Activated CD4-positive, alpha-beta T cell treated with anti-CD3 and anti-CD28 coated beads, Interleukin-2, amount 10 ng/mL, durations not matched to agents 24 days and 14 days (primary cell): ENCODE results near the gene MPP4. TPM values are rescaled to one million over a fixed set of nuclear protein-coding genes. Genes with fewer than 3 reads are reported as not detected.
A peak's percentile ranks its signal among the peaks of the same experiment; 100 is the strongest.

Source experiments
- DNase-seq: peaks from one replicate; pipeline ENCODE4 v3.0.0; 2022
- H3K27ac Mint-ChIP-seq: one replicate; pipeline ENCODE4 v1.8.0; 2022; ENCODE audit warnings: mild to moderate bottlenecking, mixed read lengths
- H3K27me3 Mint-ChIP-seq: one replicate; pipeline ENCODE4 v1.8.0; 2022; ENCODE audit warnings: mixed read lengths
- H3K36me3 Mint-ChIP-seq: one replicate; pipeline ENCODE4 v1.8.0; 2022; ENCODE audit warnings: low read depth, mild to moderate bottlenecking, mixed read lengths
- H3K4me1 Mint-ChIP-seq: one replicate; pipeline ENCODE4 v1.8.0; 2021; ENCODE audit warnings: mixed read lengths
- H3K4me3 Mint-ChIP-seq: one replicate; pipeline ENCODE4 v1.8.0; 2022; ENCODE audit warnings: mild to moderate bottlenecking, moderate library complexity, mixed read lengths
- H3K9me3 Mint-ChIP-seq: one replicate; pipeline ENCODE4 v1.8.0; 2021; ENCODE audit warnings: mixed read lengths
- intact Hi-C: fragments of 100-400 bp; cut with micrococcal nuclease; formaldehyde crosslinking; loops from one replicate; pipeline ENCODE4 v1.15.1; 2023
- total RNA-seq: library from RNA; stranded (reverse); gene quantifications from 2 replicates; pipeline ENCODE4 v1.2.3, GENCODE V29; 2022

Gene MPP4
- total RNA-seq, 1 donor from 2014 or later, result not detected

DNA sequence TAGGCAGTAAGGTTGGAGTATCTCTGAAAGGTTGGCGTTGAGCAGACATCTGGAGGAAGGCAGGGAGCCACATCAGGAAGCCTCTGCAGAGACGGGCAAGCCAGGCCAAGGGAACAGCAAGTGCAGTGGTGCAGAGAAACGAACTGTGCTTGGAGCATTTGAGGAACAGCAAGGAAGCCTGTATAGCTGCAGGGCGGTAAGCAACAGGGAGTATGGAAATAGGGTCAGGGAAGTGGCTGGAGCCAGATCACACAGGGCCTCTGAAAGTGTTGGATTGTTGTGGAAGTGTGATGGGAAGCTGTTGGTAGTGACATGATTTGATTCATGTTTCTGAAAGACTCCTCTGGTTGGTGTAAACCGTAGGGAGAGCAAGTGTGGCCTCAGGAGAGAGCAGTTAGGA lies 41.7 kb downstream of the MPP4 start:
- intact Hi-C loops, result no loop called here
- no peaks in the 10 kb centered on the region for H3K9me3 Mint-ChIP-seq
- no peak overlapping the region for H3K4me3 Mint-ChIP-seq
- H3K27me3 Mint-ChIP-seq, result peaks cover 36% of the 10 kb centered on the region
- no peak overlapping the region for H3K27ac Mint-ChIP-seq
- no peak for DNase-seq
- no peaks in the 10 kb centered on the region for H3K36me3 Mint-ChIP-seq
- peaks cover 4% of the 10 kb centered on the region for H3K4me1 Mint-ChIP-seq

DNA sequence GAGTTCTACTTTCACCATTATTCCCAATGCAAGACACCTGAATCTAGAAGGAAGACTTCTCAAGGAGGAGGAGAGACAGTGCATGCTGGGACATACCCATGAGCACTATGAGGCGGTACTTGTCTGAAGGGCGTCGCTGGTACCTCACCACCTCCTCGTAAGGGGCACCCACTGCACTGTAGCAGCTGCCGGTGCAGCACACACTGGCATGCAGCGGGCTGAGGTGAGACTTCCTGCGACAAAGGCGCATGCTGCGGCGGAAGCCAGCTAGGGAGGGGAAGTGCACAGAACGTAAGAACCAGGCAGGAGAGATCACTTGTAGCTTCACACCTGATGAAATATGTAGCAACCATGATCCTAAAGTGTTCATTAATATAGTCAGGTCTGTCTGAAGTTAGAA lies 42.3 kb downstream of the MPP4 start:
- Mint-ChIP-seq H3K27ac (no peak overlapping the region), H3K36me3 (no peaks in the 10 kb centered on the region), H3K9me3 (no peaks in the 10 kb centered on the region), H3K4me3 (no peak overlapping the region), H3K27me3 (peaks cover 37% of the 10 kb centered on the region), H3K4me1 (peaks cover 4% of the 10 kb centered on the region)
- no peak for DNase-seq
- intact Hi-C loops, result no loop called here

DNA sequence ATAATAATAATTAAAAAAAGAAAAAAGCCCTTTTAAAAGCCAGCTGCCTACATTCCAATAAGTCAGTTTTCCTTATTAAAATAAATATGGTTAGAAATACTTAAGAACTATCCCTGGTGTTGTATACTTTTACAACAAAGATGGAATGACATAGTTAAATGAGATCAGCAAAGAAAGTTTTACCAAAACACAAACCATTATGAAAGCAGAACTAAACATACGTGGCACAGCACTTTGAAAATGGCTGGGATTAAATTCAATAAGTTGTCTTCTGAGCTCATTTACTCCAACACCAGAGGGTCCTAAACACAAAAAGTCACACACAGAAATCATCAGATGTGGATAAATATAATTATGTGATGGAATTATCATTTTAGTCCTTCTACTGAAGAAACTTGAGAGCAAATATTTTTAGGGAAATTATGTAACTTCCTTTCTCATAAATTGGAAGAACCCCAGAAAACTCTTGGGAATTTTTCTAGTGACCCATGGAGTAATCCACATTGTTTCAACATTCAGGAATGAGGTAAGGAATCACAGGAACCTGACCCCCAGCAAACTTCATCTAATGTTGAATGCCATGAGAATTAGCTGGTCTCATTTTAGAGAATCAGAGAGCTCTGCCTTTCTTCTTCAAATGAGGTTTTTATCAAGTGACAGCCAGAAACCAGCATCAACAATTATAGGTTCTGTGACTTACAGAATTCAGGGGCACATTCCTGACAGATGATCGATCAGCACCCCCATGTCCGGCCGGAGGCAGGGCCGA lies 43.6 kb downstream of the MPP4 start:
- Mint-ChIP-seq H3K9me3 (no peaks in the 10 kb centered on the region), H3K36me3 (no peaks in the 10 kb centered on the region), H3K27me3 (peaks cover 39% of the 10 kb centered on the region), H3K4me1 (peaks cover 4% of the 10 kb centered on the region), H3K4me3 (no peak overlapping the region), H3K27ac (no peak overlapping the region)
- intact Hi-C loops, result no loop called here
- no peak for DNase-seq

DNA sequence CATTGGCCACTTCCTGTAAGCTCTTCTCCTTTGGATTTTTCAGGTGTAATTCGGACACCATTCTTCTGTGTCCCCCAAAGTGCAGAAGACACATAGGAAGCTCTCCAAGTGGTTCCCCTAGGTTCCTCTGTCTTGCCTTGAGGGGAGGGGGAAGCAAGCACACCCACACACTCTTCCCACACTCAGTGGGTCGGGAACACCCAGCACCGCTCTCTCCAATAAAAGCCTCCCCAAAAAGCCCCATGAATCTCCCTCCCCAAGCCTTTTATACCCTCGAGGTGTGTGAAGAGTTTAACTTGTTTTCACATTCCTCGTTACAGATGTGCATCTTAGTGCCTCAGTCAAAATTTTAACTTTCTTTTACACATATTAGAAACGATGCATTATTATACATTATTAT lies 45.2 kb downstream of the MPP4 start:
- peaks cover 40% of the 10 kb centered on the region for H3K27me3 Mint-ChIP-seq

DNA sequence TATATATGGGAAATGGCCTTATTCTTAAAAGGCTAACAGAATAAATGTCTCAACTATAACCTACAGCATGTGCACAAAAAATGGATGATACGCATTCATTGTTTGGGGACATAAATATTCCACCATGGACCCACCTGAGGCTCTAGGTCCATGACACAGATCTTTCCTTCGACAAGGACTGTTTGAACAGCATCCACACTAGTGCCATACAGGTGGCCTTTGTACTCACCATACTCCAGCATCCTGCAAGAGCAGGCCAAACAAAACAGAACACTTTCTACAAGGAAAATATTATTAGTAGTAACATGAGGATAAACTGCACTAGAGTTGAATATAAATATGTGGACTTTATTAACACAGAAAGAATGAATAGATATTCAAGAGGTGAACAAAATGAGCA lies 49.0 kb downstream of the MPP4 start:
- intact Hi-C loops, result no loop called here
- H3K27ac Mint-ChIP-seq, result no peak overlapping the region
- H3K4me3 Mint-ChIP-seq, result no peak overlapping the region
- peaks cover 4% of the 10 kb centered on the region for H3K4me1 Mint-ChIP-seq
- no peaks in the 10 kb centered on the region for H3K9me3 Mint-ChIP-seq
- H3K27me3 Mint-ChIP-seq, result peaks cover 27% of the 10 kb centered on the region
- no peaks in the 10 kb centered on the region for H3K36me3 Mint-ChIP-seq
- DNase-seq, result no peak

More for the DNA sequence above, 45.2 kb downstream of the MPP4 start:
- intact Hi-C loops, result no loop called here
- Mint-ChIP-seq H3K9me3 (no peaks in the 10 kb centered on the region), H3K27ac (no peak overlapping the region), H3K4me3 (no peak overlapping the region), H3K4me1 (peaks cover 4% of the 10 kb centered on the region), H3K36me3 (no peaks in the 10 kb centered on the region)
- DNase-seq, result no peak

DNA sequence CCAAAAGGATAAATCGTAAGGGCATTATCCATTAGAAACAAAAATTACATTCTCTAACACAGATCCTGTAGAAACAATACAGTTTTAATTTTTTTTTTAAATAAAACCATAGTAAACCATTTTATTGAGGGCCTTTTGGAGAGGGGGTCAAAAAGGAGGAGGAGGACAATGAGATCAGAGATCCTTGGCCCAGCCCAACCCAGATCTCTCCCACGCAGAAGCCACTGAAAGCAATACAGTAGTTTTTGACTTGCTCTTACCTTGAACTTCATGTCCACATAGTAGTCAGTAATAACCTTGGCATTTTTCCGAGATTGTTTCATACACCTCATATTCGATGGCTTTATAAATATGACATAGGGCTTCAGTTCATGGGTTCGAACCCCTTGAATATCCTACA lies 51.0 kb downstream of the MPP4 start:
- intact Hi-C loops, result no loop called here
- Mint-ChIP-seq H3K4me3 (no peak overlapping the region), H3K36me3 (no peaks in the 10 kb centered on the region), H3K27ac (no peak overlapping the region), H3K9me3 (no peaks in the 10 kb centered on the region), H3K4me1 (peaks cover 9% of the 10 kb centered on the region), H3K27me3 (peaks cover 20% of the 10 kb centered on the region)
- DNase-seq, result no peak

DNA sequence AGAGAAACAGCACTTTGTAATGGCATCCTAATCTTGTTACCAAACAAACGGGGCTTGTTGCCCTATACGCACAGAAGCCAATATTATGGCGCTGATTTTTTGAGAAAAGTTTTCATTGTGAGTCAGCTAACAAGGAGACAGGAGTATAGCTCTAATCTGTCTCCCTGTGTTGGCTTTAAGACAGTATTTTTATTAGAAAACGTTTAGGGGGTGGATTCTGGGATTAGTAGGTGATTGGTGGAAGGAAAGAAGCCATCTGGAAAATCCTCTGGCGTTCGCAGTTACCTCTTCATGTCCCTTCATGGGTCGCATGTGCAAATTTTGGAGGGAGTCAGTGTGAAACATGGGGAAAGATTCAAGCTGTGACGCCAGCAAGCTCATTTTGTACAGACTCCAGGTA lies 54.4 kb downstream of the MPP4 start:
- H3K4me1 Mint-ChIP-seq, result peaks cover 12% of the 10 kb centered on the region
- intact Hi-C loops, result loop anchor here (5.0 kb wide), 1 partner anchor 387 kb away; no protein-coding TSS in a partner anchor

DNA sequence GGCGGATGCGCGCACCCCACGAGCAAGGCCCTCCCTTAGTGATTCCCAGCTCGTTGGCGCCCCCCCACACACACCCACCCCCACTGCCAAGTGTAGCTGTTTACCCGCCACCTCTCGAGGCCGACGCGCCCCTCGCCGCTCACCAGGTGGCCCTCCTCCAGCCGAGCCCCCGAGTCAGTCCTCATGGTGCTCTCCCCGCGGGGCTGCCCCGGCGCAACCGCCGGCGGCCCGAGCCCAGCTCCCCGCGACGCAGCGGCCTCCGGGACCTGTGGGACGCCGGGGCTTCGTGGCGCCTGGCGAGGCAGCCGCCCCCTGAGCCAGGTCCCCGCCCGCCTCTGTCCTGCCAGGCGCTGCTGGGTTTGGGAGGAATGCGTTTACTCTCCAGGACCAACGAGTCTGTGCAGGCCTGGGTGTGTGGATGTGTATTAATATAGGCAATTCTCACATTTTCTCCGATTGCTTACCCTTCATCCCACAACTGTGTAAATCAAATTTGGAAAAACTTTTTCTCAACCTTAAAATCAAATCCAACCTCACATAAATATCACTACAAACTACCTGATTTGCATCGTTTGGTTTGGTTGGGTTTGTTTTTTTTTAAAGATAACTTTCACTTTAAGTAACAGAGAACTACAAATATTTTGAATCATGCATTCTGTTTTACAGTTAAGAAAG lies 55.1 kb downstream of the MPP4 start, which contains the start of gene TMEM237:
TMEM237 (minus strand) TSS at position 288 of the 675 bp plus-strand sequence; CDS start at position 185, 103 bp downstream.
- Mint-ChIP-seq H3K4me3 (peak within 1 kb of the TSS; percentile 84), H3K9me3 (no peaks in the 10 kb centered on the region), H3K4me1 (peaks cover 14% of the 10 kb centered on the region), H3K27ac (peak within 1 kb of the TSS; percentile 87), H3K27me3 (peaks cover 4% of the 10 kb centered on the region), H3K36me3 (peaks cover 3% of the 10 kb centered on the region)
- intact Hi-C loops, result loop anchor here (2.0 to 5.0 kb wide), 3 partner anchors 386 to 621 kb away; partner anchors contain the start of gene NOP58
- peak; percentile 83 for DNase-seq

More for the DNA sequence above, 54.4 kb downstream of the MPP4 start:
- no peak for DNase-seq
- no peaks in the 10 kb centered on the region for H3K9me3 Mint-ChIP-seq
- H3K27me3 Mint-ChIP-seq, result peaks cover 5% of the 10 kb centered on the region
- H3K4me3 Mint-ChIP-seq, result peak overlapping the region; percentile 84
- H3K36me3 Mint-ChIP-seq, result no peaks in the 10 kb centered on the region
- no peak overlapping the region for H3K27ac Mint-ChIP-seq

DNA sequence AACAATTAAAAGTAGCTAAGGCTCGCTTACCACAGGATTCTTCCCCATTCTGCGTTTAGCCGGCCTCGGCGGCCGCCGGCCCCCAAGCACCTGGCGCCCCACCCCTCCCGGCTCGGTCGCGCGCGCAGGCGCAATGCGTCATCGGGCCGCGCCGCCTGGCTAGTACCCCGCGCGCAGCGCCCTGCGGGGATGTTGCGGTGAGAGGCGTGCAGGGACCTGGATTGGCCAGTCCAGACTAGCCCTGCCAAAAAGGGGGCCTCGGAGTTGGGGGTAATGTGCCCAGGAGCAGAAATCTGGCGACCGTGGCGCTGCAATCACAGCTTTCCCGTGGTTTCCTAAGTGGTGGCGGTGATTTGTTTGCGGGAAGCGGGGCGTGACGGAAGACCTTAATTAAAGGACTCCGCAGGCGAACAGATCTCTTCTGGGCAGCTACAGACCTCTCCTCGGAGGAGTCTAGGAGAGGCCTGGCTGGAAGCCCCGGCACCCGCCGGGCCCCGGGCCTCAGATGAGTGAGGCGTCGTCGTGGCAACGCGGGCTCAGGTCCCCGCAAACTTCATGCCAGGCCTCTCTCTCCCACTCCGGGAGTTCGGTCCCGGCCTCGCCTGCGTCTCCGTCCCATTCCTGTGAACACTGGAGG lies 55.7 kb downstream of the MPP4 start:
- intact Hi-C loops, result loop anchor here (1.0 to 5.0 kb wide), 5 partner anchors 139 to 622 kb away; partner anchors contain the start of genes NOP58, STRADB and TRAK2

DNA sequence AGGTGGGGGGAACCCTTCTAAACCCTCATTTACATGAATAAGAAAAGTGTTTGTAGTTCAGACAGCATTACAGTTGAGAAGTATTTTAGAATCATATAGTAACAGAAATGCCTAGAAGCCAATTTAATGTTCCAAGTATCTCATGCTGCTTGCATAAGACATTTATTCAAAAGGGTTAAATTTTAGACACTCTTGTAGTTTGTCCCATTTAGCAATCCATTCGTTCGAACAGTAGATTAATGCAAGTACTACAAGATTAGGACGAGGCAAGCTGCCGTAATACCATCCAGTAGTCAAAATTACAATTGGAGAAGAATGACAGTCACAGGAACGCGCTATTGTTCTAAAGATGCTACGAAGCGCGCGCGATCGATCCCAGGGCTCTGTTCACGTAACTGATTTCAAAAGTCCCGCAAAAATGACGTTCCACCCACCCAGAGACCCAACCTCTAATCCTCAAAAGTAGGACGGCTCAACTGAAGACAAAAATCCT lies 56.3 kb downstream of the MPP4 start:
- no peaks in the 10 kb centered on the region for H3K9me3 Mint-ChIP-seq
- peak overlapping the region; percentile 87 for H3K27ac Mint-ChIP-seq
- H3K36me3 Mint-ChIP-seq, result peaks cover 5% of the 10 kb centered on the region
- intact Hi-C loops, result loop anchor here (1.0 to 5.0 kb wide), 5 partner anchors 139 to 623 kb away; partner anchors contain the start of genes NOP58, STRADB and TRAK2
- H3K4me1 Mint-ChIP-seq, result peaks cover 14% of the 10 kb centered on the region
- H3K4me3 Mint-ChIP-seq, result peak overlapping the region; percentile 84
- peaks cover 3% of the 10 kb centered on the region for H3K27me3 Mint-ChIP-seq
- DNase-seq, result no peak

More for the DNA sequence above, 55.7 kb downstream of the MPP4 start:
- peak overlapping the region; percentile 87 for H3K27ac Mint-ChIP-seq
- peaks cover 14% of the 10 kb centered on the region for H3K4me1 Mint-ChIP-seq
- peak; percentile 97 for DNase-seq
- H3K4me3 Mint-ChIP-seq, result peak overlapping the region; percentile 84
- no peaks in the 10 kb centered on the region for H3K9me3 Mint-ChIP-seq
- peaks cover 3% of the 10 kb centered on the region for H3K27me3 Mint-ChIP-seq
- peaks cover 3% of the 10 kb centered on the region for H3K36me3 Mint-ChIP-seq

DNA sequence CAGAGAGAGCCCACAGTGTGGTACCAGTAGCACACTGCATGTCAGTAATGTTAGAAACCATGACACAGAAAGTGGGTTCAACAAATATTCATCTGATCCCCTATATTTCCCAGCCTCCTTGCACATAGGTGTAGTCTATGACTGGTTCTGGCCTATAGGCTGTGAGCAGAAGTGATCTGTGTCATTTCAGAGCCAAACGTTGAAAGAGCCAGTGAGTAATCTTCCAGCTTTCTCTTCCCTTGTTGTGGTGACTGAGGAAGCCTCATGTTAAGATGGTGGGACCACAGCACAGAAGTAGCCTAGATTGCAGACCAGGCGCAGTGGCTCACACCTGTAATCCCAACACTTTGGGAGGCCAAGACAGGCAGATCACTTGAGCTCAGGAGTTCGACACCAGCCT lies 59.2 kb downstream of the MPP4 start:
- intact Hi-C loops, result no loop called here
- no peak for DNase-seq

DNA sequence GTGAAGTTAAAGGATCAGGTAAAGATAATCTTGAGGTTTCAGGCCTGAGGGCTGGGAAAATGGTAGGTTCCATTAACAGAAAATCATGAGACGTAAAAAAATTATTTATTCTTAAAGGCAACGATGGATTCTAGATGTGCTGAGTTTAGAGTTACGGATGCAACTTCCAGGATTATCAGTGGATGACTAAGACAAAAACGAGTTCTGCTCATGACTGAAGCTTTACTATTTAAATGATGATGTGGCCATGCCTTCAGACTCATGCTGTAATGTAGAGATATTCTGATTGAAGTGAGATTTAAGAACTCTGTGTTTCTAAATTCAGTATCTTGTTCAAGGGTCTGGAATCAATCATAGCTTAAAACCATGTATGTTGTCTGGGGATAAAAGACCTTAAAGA lies 60.1 kb downstream of the MPP4 start:
- Mint-ChIP-seq H3K27ac (no peak overlapping the region), H3K4me1 (peaks cover 7% of the 10 kb centered on the region), H3K36me3 (peaks cover 16% of the 10 kb centered on the region), H3K9me3 (no peaks in the 10 kb centered on the region), H3K27me3 (no peaks in the 10 kb centered on the region), H3K4me3 (no peak overlapping the region)
- intact Hi-C loops, result no loop called here
- DNase-seq, result no peak

More for the DNA sequence above, 59.2 kb downstream of the MPP4 start:
- Mint-ChIP-seq H3K27ac (no peak overlapping the region), H3K27me3 (peaks cover under 1% of the 10 kb centered on the region), H3K4me3 (no peak overlapping the region), H3K4me1 (peaks cover 12% of the 10 kb centered on the region), H3K9me3 (no peaks in the 10 kb centered on the region), H3K36me3 (peaks cover 16% of the 10 kb centered on the region)

DNA sequence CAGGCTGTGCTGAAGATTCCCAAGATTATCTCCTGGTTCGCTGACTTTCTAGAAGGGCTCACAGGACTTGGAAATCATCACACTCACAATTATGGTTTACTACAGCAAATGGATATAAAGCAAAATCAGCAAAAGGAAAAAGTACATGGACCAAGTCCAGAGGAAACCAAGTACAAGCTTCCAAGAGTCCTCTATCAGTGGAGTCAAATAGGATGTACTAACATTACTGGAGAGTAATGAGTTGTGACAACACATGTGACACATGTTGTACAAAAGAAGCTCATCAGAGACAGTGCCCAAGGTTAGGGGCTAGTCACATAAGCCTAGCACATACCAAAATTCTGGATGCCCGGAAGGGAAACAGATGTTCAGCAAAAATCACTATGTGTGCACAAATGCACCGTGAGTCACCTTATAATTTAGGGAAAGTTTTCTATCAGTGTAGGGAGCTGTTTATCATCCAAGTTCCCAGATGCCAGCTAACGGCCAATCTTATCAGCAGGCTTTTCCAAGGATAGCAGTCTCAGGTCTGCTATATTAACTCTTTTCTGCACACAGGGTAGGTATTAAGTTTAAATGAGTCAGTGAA lies 64.7 kb downstream of the MPP4 start:
- no peak overlapping the region for H3K4me3 Mint-ChIP-seq
- no peaks in the 10 kb centered on the region for H3K27me3 Mint-ChIP-seq
- H3K36me3 Mint-ChIP-seq, result peaks cover 26% of the 10 kb centered on the region
- intact Hi-C loops, result no loop called here
- no peaks in the 10 kb centered on the region for H3K9me3 Mint-ChIP-seq
- no peak overlapping the region for H3K27ac Mint-ChIP-seq
- no peaks in the 10 kb centered on the region for H3K4me1 Mint-ChIP-seq
- peak; percentile 44 for DNase-seq
